Gastroesophageal sphincter (tissue), 3 donors: Measurements from ENCODE around the gene FASTKD3.

Source experiments
- CTCF ChIP-seq, 4 experiments: fragments of 200-600 bp in 2 of 4; fragments of 450-650 bp in 2 of 4; sonication (generic) in 1 of 4; IDR thresholded peaks; one replicate each; pipeline ENCODE4 v1.5.1; 2017 to 2019; ENCODE audit warnings: antibody characterized with exemption in 4 of 4, mild to moderate bottlenecking in 2 of 4, moderate library complexity in 2 of 4
- EP300 ChIP-seq: sonication (generic); formaldehyde crosslinking; IDR thresholded peaks from one replicate; pipeline ENCODE4 v1.6.1; 2017; ENCODE audit warnings: antibody characterized with exemption, mild to moderate bottlenecking
- POLR2A ChIP-seq, 2 donors: fragments of 450-650 bp; IDR thresholded peaks; one replicate each; pipeline ENCODE4 v1.6.1; 2017; ENCODE audit warnings: antibody characterized with exemption in 2 of 2, mild to moderate bottlenecking in 2 of 2, moderate library complexity in 1 of 2

- TF ChIP-seq CTCF (IDR thresholded peaks at IDR 0.05) (peak in 3 of 4 experiments; percentile 13 to 52 (median 19)), POLR2A (IDR thresholded peaks at IDR 0.05) (no peak), EP300 (no peak)
Observed at GRCh38 chr5:7856855-7857254, 12.0 kb downstream of the FASTKD3 start.
